Measurements from ENCODE around the gene SUB1.

The SUB1 gene

DNA sequence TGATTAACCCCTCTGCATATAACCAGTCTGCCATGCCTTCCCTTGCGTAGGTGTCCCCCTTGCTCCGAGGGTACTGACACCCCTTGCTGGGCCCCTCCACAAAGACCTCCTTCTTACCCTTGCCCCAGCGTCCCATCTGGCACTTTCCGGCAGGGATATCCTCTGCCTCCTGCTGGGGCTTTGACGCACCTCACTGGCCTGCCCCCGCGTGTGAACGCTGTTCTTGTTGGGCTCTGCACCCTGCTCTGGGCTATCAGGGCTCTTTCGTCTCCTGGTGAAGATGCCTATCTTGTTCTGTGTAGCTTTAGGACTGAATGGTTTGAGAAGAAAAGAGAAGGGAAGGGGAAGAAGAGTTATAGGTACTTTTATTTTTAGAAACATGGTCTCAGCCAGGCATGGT, 53.0 kb downstream of the SUB1 start:
- DNase-seq = no peak
- Histone ChIP-seq H3F3A (ENCODE audit: insufficient read depth, low read length) (no peaks in the 10 kb centered on the region), H4K20me1 (ENCODE audit: insufficient read depth, low read length) (no peaks in the 10 kb centered on the region), H3K9me2 (replicated peaks; ENCODE audit: insufficient read depth, low read length) (no peaks in the 10 kb centered on the region), H3K36me3 (replicated peaks; ENCODE audit: insufficient read depth, low read length) (no peaks in the 10 kb centered on the region), H3K4me3 (ENCODE audit: low read length) (no peak overlapping the region), H3K79me2 (ENCODE audit: low read length) (no peaks in the 10 kb centered on the region), H3K27me3 (replicated peaks; ENCODE audit: insufficient read depth, low read length) (no peaks in the 10 kb centered on the region), H3K4me2 (ENCODE audit: low read depth, low read length) (no peak overlapping the region), H3K9ac (ENCODE audit: low read length) (no peak overlapping the region), H3K27ac (ENCODE audit: low read length) (no peak overlapping the region), H3K4me1 (ENCODE audit: low read length) (no peaks in the 10 kb centered on the region), H3K9me3 (replicated peaks; ENCODE audit: insufficient read depth, low read length) (no peaks in the 10 kb centered on the region), H2AFZ (ENCODE audit: low read length) (no peak overlapping the region)
- TF ChIP-seq EZH2 (optimal IDR thresholded peaks at IDR 0.05; ENCODE audit: low read depth, low read length) = no peak
- TF ChIP-seq EZH2phosphoT487 (IDR thresholded peaks at IDR 0.05; ENCODE audit: low read length) = no peak
- TF ChIP-seq CTCF (IDR thresholded peaks at IDR 0.05; ENCODE audit: low read length) = no peak

DNA sequence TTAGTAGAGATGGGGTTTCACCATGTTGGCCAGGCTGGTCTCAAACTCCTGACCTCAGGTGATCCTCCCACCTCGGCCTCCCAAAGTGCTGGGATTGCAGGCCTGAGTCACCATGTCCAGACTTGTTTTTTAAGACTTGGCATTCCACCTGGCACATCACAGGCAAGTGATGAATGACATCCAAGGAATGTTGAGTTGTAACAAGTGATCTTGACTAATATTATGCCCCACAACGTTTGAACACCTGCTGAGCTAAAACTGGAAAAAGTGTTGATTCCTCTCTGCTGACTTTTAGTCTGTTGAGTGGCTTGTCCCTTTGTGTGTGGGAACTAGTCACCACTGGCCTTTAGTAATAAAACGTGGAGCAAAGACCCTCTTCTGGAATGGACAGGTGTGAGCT, 54.6 kb downstream of the SUB1 start:
- TF ChIP-seq EZH2 (optimal IDR thresholded peaks at IDR 0.05; ENCODE audit: low read depth, low read length) = no peak
- TF ChIP-seq CTCF (IDR thresholded peaks at IDR 0.05; ENCODE audit: low read length) = no peak
- TF ChIP-seq EZH2phosphoT487 (IDR thresholded peaks at IDR 0.05; ENCODE audit: low read length) = no peak
- H3K9me2 ChIP-seq (replicated peaks; ENCODE audit: insufficient read depth, low read length) = no peaks in the 10 kb centered on the region
- H3K27ac ChIP-seq (ENCODE audit: low read length) = no peak overlapping the region
- H2AFZ ChIP-seq (ENCODE audit: low read length) = no peak overlapping the region
- no peaks in the 10 kb centered on the region for H4K20me1 ChIP-seq (ENCODE audit: insufficient read depth, low read length)
- DNase-seq = no peak
- H3K9ac ChIP-seq (ENCODE audit: low read length) = no peak overlapping the region
- no peaks in the 10 kb centered on the region for H3K9me3 ChIP-seq (replicated peaks; ENCODE audit: insufficient read depth, low read length)
- no peaks in the 10 kb centered on the region for H3K27me3 ChIP-seq (replicated peaks; ENCODE audit: insufficient read depth, low read length)
- H3F3A ChIP-seq (ENCODE audit: insufficient read depth, low read length) = no peaks in the 10 kb centered on the region
- H3K4me1 ChIP-seq (ENCODE audit: low read length) = no peaks in the 10 kb centered on the region
- H3K36me3 ChIP-seq (replicated peaks; ENCODE audit: insufficient read depth, low read length) = no peaks in the 10 kb centered on the region
- H3K79me2 ChIP-seq (ENCODE audit: low read length) = no peaks in the 10 kb centered on the region
- H3K4me3 ChIP-seq (ENCODE audit: low read length) = no peak overlapping the region
- H3K4me2 ChIP-seq (ENCODE audit: low read depth, low read length) = no peak overlapping the region

GRCh38 chr5:32642276-32643002, 57.1 kb downstream of the SUB1 start:
- Histone ChIP-seq H3K9ac (ENCODE audit: low read length) (no peak overlapping the region), H3K79me2 (ENCODE audit: low read length) (no peaks in the 10 kb centered on the region), H3F3A (ENCODE audit: insufficient read depth, low read length) (no peaks in the 10 kb centered on the region), H3K4me3 (ENCODE audit: low read length) (peak overlapping the region; percentile 2; the same call in 1 of the 2 replicates), H3K4me1 (ENCODE audit: low read length) (no peaks in the 10 kb centered on the region), H3K27me3 (replicated peaks; ENCODE audit: insufficient read depth, low read length) (no peaks in the 10 kb centered on the region), H3K4me2 (ENCODE audit: low read depth, low read length) (peak overlapping the region; percentile 49), H3K9me3 (replicated peaks; ENCODE audit: insufficient read depth, low read length) (no peaks in the 10 kb centered on the region), H3K27ac (ENCODE audit: low read length) (no peak overlapping the region), H3K9me2 (replicated peaks; ENCODE audit: insufficient read depth, low read length) (no peaks in the 10 kb centered on the region), H2AFZ (ENCODE audit: low read length) (peak overlapping the region; percentile 0; the same call in 1 of the 2 replicates), H4K20me1 (ENCODE audit: insufficient read depth, low read length) (no peaks in the 10 kb centered on the region), H3K36me3 (replicated peaks; ENCODE audit: insufficient read depth, low read length) (no peaks in the 10 kb centered on the region)
- DNase-seq = peak; percentile 33
- TF ChIP-seq EZH2phosphoT487 (IDR thresholded peaks at IDR 0.05; ENCODE audit: low read length) (no peak), CTCF (IDR thresholded peaks at IDR 0.05; ENCODE audit: low read length) (no peak), EZH2 (optimal IDR thresholded peaks at IDR 0.05; ENCODE audit: low read depth, low read length) (no peak)
